Measurements from ENCODE around the gene DCTPP1.
"Not testable (repeated sequence)": the region's sequence is repeated elsewhere in the genome, so short reads cannot be mapped to it uniquely, and the experiment has no call there.

DCTPP1 gene

DNA sequence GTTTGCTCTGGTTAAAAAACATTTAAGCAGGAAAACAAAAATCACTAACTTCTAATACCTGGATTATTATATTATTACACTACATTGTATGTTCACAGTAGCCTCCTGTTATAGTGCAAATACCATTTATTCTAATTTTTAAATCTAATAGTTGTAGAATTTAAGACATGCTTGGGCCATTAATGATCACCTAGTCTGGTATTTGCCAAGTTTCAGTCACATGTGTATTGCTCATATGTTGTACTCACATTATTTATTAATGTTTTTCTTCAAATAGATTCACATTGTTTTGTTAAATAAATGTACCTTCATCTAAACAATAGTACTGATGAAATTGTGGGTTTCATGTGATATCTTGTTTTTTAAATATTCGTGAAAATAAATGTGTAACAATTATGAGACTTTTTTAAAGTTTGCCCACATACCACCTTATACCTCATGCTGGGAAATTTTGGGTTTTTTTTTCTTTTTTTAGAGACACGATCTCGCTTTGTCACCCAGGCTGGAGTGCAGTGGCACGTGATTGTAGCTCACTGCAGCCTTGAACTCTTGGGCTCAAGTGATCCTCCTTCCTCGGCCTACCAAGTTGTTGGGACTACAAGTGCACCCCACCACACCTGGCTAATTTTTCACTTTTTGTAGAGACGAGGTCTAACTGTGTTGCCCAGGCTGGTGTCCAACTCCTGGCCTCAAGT lies 16.6 kb downstream of the DCTPP1 start:
- DNase-seq (no peak), ATAC-seq (replicated peaks) (no peak)
- no peaks in the 10 kb centered on the region for H3K9me3 Mint-ChIP-seq
- no peaks in the 10 kb centered on the region for H3K27me3 Mint-ChIP-seq
- peaks cover 35 to 49% of the 10 kb centered on the region in 2 donors for H3K4me1 Mint-ChIP-seq
- no peak overlapping the region for H3K27ac Mint-ChIP-seq
- H3K36me3 Mint-ChIP-seq = peaks cover 20 to 36% of the 10 kb centered on the region in 2 donors
- H3K4me3 Mint-ChIP-seq = no peak overlapping the region

DNA sequence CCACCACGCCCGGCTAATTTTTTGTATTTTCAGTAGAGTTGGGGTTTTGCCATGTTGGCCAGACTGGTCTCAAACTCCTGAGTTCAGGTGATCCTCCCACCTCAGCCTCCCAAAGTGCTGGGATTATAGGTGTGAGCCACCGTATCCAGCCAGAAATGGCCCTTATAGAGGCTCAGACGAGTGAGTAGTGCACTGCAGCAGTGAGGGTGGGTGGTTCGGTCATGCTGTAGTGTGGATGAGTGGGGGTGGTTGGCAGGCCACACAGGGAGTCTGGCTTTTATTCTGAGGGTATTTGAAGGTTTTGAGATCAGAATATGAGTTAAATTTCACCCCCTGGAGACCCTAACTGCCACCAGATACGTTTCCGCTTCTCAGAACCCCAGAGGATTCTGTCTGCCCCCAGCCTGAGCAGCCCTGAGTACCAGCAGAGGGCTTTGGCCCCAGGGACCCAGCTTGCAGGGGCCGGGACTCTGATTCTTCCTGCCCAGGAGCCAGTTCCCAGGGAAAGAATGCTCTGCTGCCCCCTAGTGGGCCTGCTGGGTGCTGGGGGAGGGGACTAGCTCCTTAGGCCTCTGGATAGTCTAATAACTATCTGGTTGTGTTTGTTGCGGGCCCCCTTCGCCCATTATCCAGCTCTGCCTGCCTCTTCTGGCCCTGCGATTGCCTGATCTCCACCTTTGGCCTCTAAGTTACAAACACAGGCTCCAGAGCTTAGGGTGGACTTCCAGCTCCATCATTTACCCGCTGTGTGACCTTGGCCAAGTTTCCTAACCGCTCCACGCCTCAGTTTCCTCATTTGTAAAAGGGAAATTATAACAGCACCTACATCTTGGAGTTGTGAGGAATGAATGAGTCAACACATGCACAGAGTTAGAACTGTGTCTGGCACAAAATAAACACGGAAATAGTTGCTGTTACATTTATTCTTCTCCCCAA lies 20.4 kb downstream of the DCTPP1 start:
- Mint-ChIP-seq H3K36me3 (peaks cover 16 to 18% of the 10 kb centered on the region in 2 donors), H3K4me3 (peak overlapping the region; percentile 39 to 91), H3K27me3 (no peaks in the 10 kb centered on the region), H3K9me3 (no peaks in the 10 kb centered on the region), H3K4me1 (peaks cover 32 to 36% of the 10 kb centered on the region in 2 donors), H3K27ac (peak overlapping the region; percentile 80)
- peak; percentile 64 to 65 for ATAC-seq (replicated peaks)
- peak; percentile 83 for DNase-seq

DNA sequence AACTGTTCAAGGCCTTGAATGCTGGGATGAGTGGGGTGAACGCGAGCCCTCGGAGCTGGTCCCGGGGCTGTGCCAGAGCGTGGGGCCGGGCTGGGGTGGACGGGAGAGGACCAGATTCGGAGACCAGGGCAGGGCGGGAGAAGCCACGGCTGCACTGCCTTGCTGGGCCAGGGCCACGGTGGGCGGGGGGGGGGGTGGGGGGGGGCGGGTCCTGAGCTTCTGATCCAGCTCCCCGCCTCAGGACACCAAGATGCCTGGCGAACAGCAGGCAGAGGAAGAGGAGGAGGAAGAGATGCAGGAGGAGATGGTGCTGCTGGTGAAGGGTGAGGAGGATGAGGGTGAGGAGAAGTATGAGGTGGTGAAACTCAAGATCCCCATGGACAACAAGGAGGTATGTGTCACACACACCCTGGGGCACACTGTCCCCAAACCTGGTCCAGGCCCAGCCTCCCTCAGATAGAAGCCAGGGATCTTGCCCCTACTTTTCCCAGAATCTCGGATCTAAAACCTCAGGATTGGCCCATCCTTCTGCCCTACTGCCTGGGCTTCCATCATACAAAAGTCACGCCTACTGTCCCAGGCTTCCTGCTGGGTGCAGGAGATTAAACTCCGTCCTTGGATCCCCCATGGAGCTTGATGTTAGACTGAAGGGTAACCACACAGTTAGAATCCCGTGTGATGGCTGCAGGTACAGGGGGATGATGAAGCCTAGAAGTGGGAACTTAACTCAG lies 21.9 kb downstream of the DCTPP1 start:
- no peaks in the 10 kb centered on the region for H3K9me3 Mint-ChIP-seq
- H3K27ac Mint-ChIP-seq = peak overlapping the region; percentile 94
- H3K4me1 Mint-ChIP-seq = peaks cover 28 to 35% of the 10 kb centered on the region in 2 donors
- DNase-seq (no peak), ATAC-seq (replicated peaks) (no peak)
- H3K27me3 Mint-ChIP-seq = no peaks in the 10 kb centered on the region
- peaks cover 10 to 12% of the 10 kb centered on the region in 2 donors for H3K36me3 Mint-ChIP-seq
- H3K4me3 Mint-ChIP-seq = peak overlapping the region; percentile 91 to 99

DNA sequence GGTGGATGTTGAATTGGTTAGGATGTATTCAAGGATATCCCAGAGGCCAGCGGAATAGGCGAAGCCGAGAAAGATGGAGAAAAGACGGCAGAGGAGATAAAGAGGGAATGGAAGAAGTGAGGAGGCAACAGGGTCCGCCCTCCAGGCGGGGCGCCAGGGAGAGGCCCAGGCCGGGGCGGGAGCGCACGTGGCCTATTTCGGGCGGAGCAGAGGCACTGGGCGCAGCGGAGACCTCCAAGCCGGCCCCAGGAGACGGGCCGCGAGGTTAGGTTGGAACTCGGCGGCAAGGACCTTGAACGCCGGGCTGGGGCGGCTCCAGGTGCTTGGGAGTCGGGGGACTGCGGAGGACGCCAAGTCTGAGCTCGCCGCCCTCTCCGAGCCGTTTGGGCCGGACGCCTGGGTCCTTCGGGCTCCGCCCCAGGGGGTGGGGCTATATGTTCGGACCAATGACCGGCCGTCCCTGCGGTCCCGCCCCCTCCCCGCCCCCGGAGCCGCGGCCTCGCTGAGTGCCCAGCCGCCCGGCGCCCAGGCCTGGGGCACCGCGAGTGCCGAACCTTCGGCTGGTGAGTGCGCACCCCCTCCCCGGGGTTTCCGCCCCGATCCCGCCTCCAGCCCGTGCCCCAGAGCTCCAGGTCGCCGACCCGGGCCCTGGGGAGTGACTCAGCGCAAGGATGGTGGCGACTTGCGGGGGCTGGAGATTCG lies 22.6 kb downstream of the DCTPP1 start, which contains the start of gene ZNF771:
Gene ZNF771 (plus strand): TSS at position 505 of the 702 bp plus-strand sequence. CDS start 448 bp downstream, outside the sequence.
- Mint-ChIP-seq H3K27ac (peak within 1 kb of the TSS; percentile 98), H3K9me3 (no peaks in the 10 kb centered on the region), H3K4me1 (peaks cover 28 to 36% of the 10 kb centered on the region in 2 donors), H3K27me3 (no peaks in the 10 kb centered on the region), H3K4me3 (peak within 1 kb of the TSS; percentile 91 to 99), H3K36me3 (peaks cover 10% of the 10 kb centered on the region in 2 donors)
- peak; percentile 84 for DNase-seq
- peak; percentile 83 to 88 for ATAC-seq (replicated peaks)

DNA sequence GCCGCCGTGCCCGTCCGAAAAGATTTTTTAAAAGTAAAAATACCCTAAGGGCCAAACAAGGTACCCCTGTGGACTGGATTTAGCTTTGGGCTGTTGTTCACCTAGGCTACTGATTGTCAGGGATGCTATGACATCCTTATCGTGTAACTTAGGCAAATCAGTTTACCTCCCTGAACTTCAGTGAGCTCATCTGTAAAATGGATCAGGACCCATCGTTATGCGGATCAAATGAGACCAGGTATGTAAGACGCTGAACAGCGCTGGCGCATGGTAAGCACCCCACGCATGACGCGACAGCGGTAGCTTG lies 23.1 kb downstream of the DCTPP1 start:
- Mint-ChIP-seq H3K4me1 (peaks cover 24 to 33% of the 10 kb centered on the region in 2 donors), H3K27ac (peak overlapping the region; percentile 98), H3K4me3 (peak overlapping the region; percentile 91 to 99), H3K9me3 (no peaks in the 10 kb centered on the region), H3K36me3 (peaks cover 5% of the 10 kb centered on the region in 2 donors), H3K27me3 (peaks cover 0 to under 1% of the 10 kb centered on the region in 2 donors)
- no peak for DNase-seq
- peak; percentile 31 to 38 for ATAC-seq (replicated peaks)

DNA sequence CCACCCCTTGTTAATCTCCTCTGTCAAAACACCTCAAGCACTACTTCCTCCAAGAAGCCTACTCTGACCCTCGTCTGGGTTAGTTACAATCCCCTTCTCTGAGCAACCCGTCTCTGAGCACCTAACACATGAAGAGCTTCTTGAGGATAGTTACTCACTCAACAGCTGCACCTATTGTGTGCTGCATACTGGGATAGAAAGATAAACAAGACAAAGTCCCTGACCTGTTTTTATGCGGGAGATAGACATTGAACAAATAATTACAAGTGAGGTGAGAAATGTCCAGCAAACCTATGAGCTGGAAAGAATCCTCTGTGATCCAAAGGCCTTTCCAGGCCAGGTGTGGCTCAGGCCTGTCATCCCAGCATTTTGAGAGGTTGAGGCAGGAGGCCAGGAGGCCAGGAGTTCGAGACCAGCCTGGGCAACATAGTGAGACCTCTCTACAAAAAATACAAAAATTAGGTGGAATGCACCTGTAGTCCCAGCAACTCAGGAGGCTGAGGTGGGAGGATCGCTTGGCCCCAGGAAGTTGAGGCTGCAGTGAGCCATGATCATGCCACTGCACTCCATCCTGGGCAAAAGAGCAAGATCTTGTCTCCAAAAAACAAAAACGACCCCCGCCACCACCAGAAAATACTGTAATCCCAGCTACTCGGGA lies 27.9 kb downstream of the DCTPP1 start:
- peak overlapping the region; percentile 92 for H3K27ac Mint-ChIP-seq
- DNase-seq = no peak
- H3K9me3 Mint-ChIP-seq = no peaks in the 10 kb centered on the region
- H3K36me3 Mint-ChIP-seq = peaks cover 6 to 12% of the 10 kb centered on the region in 2 donors
- peaks cover 0 to 5% of the 10 kb centered on the region in 2 donors for H3K27me3 Mint-ChIP-seq
- no peak for ATAC-seq (replicated peaks)
- H3K4me1 Mint-ChIP-seq = peaks cover 17 to 43% of the 10 kb centered on the region in 2 donors
- peak overlapping the region; percentile 89 to 93 for H3K4me3 Mint-ChIP-seq

DNA sequence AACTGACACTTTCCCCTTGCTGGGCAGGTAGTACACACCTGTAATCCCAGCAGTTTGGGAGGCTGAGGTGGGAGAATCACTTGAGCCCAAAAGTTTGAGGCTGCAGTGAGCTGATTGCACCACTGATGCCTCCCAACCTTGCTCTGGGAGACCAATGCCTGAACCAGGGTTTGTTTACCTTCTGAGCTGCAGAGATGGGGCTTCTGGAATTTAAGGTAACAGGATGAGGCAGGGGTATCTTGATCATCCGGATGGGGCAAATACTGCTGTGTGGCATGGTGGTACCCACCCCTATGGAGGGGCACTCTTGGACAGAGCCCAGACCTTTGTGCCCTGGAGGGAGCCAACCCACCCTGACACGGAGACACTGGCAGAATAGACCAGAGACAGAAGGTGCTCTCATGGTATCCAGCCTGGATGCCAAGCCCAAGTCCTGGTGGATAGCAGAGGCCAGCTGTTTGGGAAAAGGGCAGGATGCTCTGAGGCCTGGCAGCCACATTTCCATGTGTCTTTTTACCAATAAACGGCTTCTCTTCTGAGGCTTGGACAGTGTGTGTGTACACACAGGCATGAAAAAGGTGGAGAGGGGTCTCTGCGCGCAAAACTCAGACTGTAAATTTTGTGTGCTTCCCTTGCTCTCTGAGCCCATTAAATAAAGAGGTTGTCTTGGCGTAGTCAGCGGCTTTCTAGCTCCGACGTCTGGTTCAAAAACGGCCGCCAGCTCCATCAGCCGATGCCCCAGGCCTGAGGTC lies 30.2 kb downstream of the DCTPP1 start:
- H3K9me3 Mint-ChIP-seq = no peaks in the 10 kb centered on the region
- ATAC-seq (replicated peaks) (no peak), DNase-seq (no peak)
- H3K27me3 Mint-ChIP-seq = peaks cover 0 to 5% of the 10 kb centered on the region in 2 donors
- peaks cover 6 to 17% of the 10 kb centered on the region in 2 donors for H3K36me3 Mint-ChIP-seq
- peak overlapping the region; percentile 89 to 93 for H3K4me3 Mint-ChIP-seq
- H3K27ac Mint-ChIP-seq = peak overlapping the region; percentile 93
- peaks cover 23 to 63% of the 10 kb centered on the region in 2 donors for H3K4me1 Mint-ChIP-seq

DNA sequence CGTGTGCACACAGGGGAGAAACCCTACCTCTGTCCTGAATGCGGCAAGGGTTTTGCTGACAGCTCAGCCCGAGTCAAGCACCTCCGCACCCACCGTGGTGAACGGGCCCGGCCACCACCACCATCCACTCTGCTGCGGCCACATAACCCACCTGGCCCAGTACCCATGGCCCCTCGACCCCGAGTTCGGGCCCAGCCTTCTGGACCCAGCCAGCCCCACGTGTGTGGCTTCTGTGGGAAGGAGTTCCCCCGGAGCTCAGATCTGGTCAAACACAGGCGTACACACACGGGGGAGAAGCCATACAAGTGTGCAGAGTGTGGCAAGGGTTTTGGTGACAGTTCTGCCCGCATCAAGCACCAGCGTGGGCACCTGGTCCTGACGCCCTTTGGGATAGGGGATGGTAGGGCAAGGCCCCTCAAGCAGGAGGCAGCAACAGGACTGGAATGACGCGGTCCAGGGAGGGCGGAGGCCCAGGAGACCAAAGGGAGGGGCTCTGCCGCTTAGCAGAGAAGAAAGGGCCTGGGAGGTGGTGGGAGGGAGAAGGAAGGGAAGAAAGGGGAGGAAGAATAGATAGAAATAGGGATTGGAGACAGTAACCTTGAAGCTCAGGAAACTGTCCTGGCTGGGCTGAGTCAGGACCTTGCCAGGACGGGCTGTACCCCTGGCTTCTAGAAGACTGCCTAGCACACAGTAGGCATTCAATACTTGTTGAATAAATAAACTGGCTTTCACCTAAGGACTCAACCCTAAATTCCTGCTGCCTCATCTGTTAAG lies 31.0 kb downstream of the DCTPP1 start:
- peaks cover 0 to 5% of the 10 kb centered on the region in 2 donors for H3K27me3 Mint-ChIP-seq
- DNase-seq (no peak), ATAC-seq (replicated peaks) (no peak)
- H3K4me1 Mint-ChIP-seq = peaks cover 25 to 68% of the 10 kb centered on the region in 2 donors
- H3K27ac Mint-ChIP-seq = no peak overlapping the region
- peaks cover 6 to 17% of the 10 kb centered on the region in 2 donors for H3K36me3 Mint-ChIP-seq
- no peaks in the 10 kb centered on the region for H3K9me3 Mint-ChIP-seq
- H3K4me3 Mint-ChIP-seq = peak overlapping the region in 1 of 2 donors; percentile 39

DNA sequence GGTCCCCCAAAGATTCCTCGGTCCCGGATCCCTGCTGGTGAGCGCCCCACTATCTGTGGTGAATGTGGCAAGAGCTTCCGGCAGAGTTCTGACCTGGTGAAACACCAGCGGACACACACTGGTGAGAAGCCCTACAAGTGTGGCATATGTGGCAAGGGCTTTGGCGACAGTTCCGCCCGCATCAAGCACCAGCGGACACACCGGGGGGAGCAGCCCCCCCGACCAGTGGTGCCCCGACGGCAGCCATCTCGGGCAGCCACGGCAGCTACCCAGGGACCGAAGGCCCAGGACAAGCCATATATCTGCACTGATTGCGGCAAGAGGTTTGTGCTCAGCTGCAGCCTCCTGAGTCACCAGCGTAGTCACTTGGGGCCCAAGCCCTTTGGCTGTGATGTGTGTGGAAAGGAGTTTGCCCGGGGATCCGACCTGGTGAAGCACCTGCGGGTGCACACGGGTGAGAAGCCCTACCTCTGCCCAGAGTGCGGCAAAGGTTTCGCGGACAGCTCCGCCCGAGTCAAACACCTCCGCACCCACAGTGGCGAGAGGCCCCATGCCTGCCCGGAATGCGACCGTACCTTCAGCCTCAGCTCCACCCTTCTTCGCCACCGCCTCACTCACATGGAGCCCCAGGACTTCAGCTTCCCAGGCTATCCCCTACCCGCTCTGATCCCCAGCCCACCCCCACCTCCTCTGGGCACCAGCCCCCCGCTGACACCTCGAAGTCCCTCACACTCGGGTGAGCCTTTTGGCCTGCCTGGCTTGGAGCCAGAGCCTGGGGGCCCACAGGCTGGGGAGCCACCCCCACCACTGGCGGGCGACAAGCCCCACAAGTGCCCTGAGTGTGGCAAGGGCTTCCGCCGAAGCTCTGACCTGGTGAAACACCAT lies 31.8 kb downstream of the DCTPP1 start:
- no peak for ATAC-seq (replicated peaks)
- no peak overlapping the region for H3K4me3 Mint-ChIP-seq
- peaks cover 6 to 17% of the 10 kb centered on the region in 2 donors for H3K36me3 Mint-ChIP-seq

DNA sequence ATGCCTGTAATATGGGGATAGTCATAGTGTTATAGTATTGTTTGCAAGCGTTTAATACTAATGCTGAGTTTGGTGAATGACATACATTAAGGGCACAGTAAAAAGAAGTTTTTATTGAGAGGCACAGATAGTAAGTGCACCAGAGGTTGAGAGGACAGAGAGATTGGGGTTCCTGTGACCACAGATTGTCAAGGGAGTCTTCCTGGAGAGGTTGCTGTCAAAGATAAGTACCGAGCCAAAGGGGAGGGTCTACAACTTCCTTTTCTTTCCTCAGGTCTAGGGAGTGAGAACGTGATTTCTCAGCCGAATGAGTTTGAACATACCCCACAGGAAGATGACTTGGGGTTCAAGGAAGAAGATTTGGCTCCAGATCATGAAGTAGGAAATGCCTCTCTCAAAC lies 32.8 kb downstream of the DCTPP1 start:
- DNase-seq = no peak
- Mint-ChIP-seq H3K4me3 (peak overlapping the region; percentile 27 to 90), H3K4me1 (peaks cover 25 to 61% of the 10 kb centered on the region in 2 donors), H3K27me3 (peaks cover 0 to 5% of the 10 kb centered on the region in 2 donors), H3K36me3 (peaks cover 6 to 17% of the 10 kb centered on the region in 2 donors), H3K9me3 (no peaks in the 10 kb centered on the region), H3K27ac (no peak overlapping the region)
- no peak for ATAC-seq (replicated peaks)

More for the DNA sequence above, 31.8 kb downstream of the DCTPP1 start:
- no peak for DNase-seq
- H3K9me3 Mint-ChIP-seq = no peaks in the 10 kb centered on the region
- no peak overlapping the region for H3K27ac Mint-ChIP-seq
- peaks cover 25 to 63% of the 10 kb centered on the region in 2 donors for H3K4me1 Mint-ChIP-seq
- peaks cover 0 to 5% of the 10 kb centered on the region in 2 donors for H3K27me3 Mint-ChIP-seq

DNA sequence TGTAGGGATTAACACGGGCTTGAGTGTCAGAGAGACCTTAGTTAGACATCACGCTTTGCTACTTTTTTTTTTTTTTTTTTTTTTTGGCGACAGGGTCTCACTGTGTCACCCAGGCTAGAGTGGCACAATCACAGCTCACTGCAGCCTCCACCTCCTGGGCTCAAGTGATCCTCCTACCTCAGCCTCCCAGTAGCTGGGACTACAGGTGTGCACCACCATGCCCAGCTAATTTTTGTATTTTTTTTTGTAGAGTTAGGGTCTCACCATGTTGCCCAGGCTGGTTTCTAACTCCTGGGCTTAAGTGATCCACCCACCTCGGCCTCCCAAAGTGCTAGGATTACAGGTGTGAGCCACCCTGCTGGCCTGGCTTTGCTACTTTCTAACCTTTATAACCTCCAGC lies 33.2 kb downstream of the DCTPP1 start:
- not testable (repeated sequence) for H3K27ac Mint-ChIP-seq; H3K27me3 Mint-ChIP-seq; H3K9me3 Mint-ChIP-seq; ATAC-seq (replicated peaks); DNase-seq
- peaks cover 24 to 58% of the 10 kb centered on the region in 2 donors for H3K4me1 Mint-ChIP-seq
- peaks cover 6 to 17% of the 10 kb centered on the region in 2 donors for H3K36me3 Mint-ChIP-seq
- peak overlapping the region; percentile 27 to 90 for H3K4me3 Mint-ChIP-seq
